Keratinocyte (primary cell): ENCODE measurements around the gene TOPAZ1.

Source experiments
- CTCF ChIP-seq, 3 experiments: IDR thresholded peaks in 1 of 3; conservative IDR thresholded peaks in 1 of 3; optimal IDR thresholded peaks in 1 of 3; 2 replicates in 2 of 3; 3 replicates in 1 of 3; pipeline versions ENCODE3 to v1.5.1; 2011; ENCODE audit warnings: low read length in 3 of 3, mild to moderate bottlenecking in 3 of 3, moderate library complexity in 2 of 3, control low read depth in 1 of 3, inconsistent platforms in 1 of 3; ENCODE audit not compliant: insufficient read depth in 2 of 3; ENCODE audit errors: extremely low read depth in 1 of 3
- EZH2 ChIP-seq: IDR thresholded peaks from one replicate; pipeline ENCODE4 v1.6.1; 2012; ENCODE audit warnings: inconsistent platforms, mild to moderate bottlenecking, low read length, moderate library complexity

DNA sequence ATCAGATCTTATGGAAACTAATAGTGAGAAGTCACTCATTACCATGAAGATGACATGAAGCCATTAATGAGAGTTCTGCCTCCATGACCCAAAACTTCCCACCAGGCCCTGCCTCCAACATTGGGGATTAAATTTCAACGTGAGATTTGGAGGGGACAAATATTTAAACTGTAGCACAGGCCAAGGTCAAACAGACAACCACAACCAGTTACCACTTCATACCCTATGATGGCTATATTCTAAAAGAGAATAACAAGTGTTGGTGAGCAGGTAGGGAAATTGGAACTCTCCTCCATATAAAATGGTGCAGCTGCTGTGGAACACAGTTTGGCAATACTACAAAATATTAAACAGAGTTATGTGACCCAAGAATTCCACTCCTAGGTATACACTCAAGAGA is 133.8 kb downstream of the TOPAZ1 start:
- TF ChIP-seq EZH2 (no peak), CTCF (optimal IDR thresholded peaks at IDR 0.05 in 1 of 3, IDR thresholded peaks at IDR 0.05 in 1 of 3, conservative IDR thresholded peaks at IDR 0.05 in 1 of 3; ENCODE audit: extremely low read depth in 1 of 3, insufficient read depth in 2 of 3, low read length in 3 of 3) (no peak)
